Ramos (cell line): ENCODE data around the gene UBR1.
"Not testable (repeated sequence)": the region's sequence is repeated elsewhere in the genome, so short reads cannot be mapped to it uniquely, and the experiment has no call there.

Source experiments
- in situ Hi-C: fragments of 300-500 bp; cut with MboI; formaldehyde crosslinking; loops from one replicate; pipeline ENCODE4 v1.14.3; 2022; ENCODE audit warnings: low sequenced_read_pairs; ENCODE audit not compliant: unreplicated experiment

Gene UBR1

GRCh38 chr15:43070249-43070648, 35.6 kb downstream of the UBR1 start:
- in situ Hi-C loops = no loop called here

GRCh38 chr15:43067717-43068461, 37.9 kb downstream of the UBR1 start:
- in situ Hi-C loops = no loop called here

GRCh38 chr15:43056696-43057095, 49.1 kb downstream of the UBR1 start:
- in situ Hi-C loops = no loop called here

- in situ Hi-C loops = no loop called here
Observed at GRCh38 chr15:43052860-43053259, 53.0 kb downstream of the UBR1 start.

GRCh38 chr15:43048935-43049334, 56.9 kb downstream of the UBR1 start:
- in situ Hi-C loops = loop anchor here (10.0 kb wide), 1 partner anchor 64 kb away; no protein-coding TSS in a partner anchor

- in situ Hi-C loops = loop anchor here (10.0 kb wide), 1 partner anchor 62 kb away; no protein-coding TSS in a partner anchor
Observed at GRCh38 chr15:43046484-43046883, 59.4 kb downstream of the UBR1 start.

- in situ Hi-C loops = loop anchor here (10.0 kb wide), 1 partner anchor 58 kb away; no protein-coding TSS in a partner anchor
Observed at GRCh38 chr15:43042885-43043284, 63.0 kb downstream of the UBR1 start.

- in situ Hi-C loops = loop anchor here (10.0 kb wide), 1 partner anchor 56 kb away; no protein-coding TSS in a partner anchor
Observed at GRCh38 chr15:43041085-43041484, 64.8 kb downstream of the UBR1 start.

- in situ Hi-C loops = not testable (repeated sequence)
Observed at GRCh38 chr15:43035240-43035639, 70.6 kb downstream of the UBR1 start.

- in situ Hi-C loops = no loop called here
Observed at GRCh38 chr15:43029476-43029875, 76.4 kb downstream of the UBR1 start.

- in situ Hi-C loops = no loop called here
Observed at GRCh38 chr15:43025150-43025549, 80.7 kb downstream of the UBR1 start.

GRCh38 chr15:43014671-43015070, 91.2 kb downstream of the UBR1 start:
- in situ Hi-C loops = not testable (repeated sequence)

GRCh38 chr15:43009206-43009605, 96.6 kb downstream of the UBR1 start:
- in situ Hi-C loops = no loop called here

- in situ Hi-C loops = no loop called here
Observed at GRCh38 chr15:43008150-43008549, 97.7 kb downstream of the UBR1 start.

GRCh38 chr15:43007551-43007950, 98.3 kb downstream of the UBR1 start:
- in situ Hi-C loops = no loop called here

- in situ Hi-C loops = no loop called here
Observed at GRCh38 chr15:43006991-43007390, 98.8 kb downstream of the UBR1 start.

GRCh38 chr15:43004886-43005595, 100.8 kb downstream of the UBR1 start:
- in situ Hi-C loops = not testable (repeated sequence)

GRCh38 chr15:42999201-42999779, 106.5 kb downstream of the UBR1 start:
- in situ Hi-C loops = no loop called here

- in situ Hi-C loops = no loop called here
Observed at GRCh38 chr15:42996871-42997270, 109.0 kb downstream of the UBR1 start.

GRCh38 chr15:42994546-42994945, 111.3 kb downstream of the UBR1 start:
- in situ Hi-C loops = no loop called here

GRCh38 chr15:42992626-42993025, 113.2 kb downstream of the UBR1 start:
- in situ Hi-C loops = no loop called here
